Activated T-cell treated with anti-CD3 and anti-CD28 coated beads for 24 hours (primary cell): Measurements from ENCODE around the gene TMOD1.
"Not testable (repeated sequence)": the region's sequence is repeated elsewhere in the genome, so short reads cannot be mapped to it uniquely, and the experiment has no call there.

Source experiments
- DNase-seq: peaks from one replicate; pipeline ENCODE4 v3.0.0-alpha.2; 2020; ENCODE audit warnings: low read depth

Gene TMOD1

DNA sequence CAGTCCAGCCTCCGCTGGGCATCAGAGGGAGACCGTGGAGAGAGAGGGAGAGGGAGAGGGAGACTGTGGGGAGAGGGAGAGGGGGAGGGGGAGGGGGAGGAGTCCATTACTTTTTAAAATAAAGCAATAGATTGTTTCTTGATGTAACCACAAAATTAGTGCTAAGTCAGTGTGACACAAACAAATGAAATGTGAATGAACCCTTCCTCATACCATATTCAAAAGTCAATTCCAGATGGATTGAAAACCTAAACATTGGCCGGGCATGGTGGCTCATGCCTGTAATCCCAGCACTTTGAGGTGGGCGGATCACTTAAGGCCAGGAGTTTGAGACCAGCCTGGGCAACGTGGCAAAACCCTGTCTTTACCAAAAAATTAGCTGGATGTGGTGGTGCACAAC is 2.6 kb upstream of the TMOD1 start:
- not testable (repeated sequence) for DNase-seq

DNA sequence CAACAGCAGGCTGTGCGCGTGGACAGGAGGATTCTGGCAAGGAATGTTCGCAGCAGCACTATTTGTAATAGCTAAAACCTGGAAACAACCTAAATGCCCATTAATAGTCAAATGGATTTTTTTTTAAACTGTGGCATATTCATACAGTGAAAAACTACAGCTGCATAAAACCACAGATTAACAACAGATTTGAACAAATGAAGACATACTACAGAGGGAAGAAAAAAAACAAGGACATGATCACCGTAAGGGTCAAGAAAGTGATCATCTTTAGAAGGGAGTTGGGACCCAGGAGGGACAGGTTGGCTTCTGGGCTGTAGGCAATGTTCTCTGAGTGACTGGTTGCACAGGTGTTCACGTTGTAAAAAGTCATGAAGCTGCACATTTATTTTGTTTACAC is 1.2 kb upstream of the TMOD1 start:
- no peak for DNase-seq

DNA sequence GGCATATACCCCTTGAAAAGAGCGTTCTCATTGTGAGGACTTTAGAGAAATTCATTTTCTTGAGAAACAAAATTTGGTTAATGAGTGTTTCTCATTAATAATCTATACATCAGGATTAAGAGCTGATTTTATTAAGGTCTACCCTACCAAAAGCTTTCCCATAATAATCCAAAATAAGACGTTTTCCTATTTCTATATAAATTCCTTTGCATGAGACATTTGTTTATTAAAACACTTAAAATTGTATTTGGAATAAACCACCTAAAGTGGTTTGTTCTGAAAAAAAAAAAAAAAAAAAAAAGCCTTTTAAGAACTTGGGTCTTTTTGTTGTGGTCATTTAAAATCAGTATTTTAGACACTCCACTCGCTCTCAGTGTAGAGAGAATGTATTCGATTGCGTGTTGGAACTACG is 695 bp upstream of the TMOD1 start:
- no peak for DNase-seq

DNA sequence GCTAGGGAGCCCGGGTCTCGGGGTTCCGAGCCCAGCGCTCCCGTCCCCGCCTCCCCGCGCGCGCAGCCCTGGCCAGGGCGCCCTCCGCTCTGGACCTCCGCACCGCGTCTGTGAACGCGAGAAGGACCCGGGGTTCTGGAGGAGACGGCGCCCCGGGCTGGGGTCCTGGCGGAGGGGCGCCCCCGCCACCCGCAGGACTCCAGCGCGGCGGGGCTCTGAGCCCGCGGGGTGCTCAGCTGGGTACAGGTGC is 431 bp downstream of the TMOD1 start:
- DNase-seq = no peak

DNA sequence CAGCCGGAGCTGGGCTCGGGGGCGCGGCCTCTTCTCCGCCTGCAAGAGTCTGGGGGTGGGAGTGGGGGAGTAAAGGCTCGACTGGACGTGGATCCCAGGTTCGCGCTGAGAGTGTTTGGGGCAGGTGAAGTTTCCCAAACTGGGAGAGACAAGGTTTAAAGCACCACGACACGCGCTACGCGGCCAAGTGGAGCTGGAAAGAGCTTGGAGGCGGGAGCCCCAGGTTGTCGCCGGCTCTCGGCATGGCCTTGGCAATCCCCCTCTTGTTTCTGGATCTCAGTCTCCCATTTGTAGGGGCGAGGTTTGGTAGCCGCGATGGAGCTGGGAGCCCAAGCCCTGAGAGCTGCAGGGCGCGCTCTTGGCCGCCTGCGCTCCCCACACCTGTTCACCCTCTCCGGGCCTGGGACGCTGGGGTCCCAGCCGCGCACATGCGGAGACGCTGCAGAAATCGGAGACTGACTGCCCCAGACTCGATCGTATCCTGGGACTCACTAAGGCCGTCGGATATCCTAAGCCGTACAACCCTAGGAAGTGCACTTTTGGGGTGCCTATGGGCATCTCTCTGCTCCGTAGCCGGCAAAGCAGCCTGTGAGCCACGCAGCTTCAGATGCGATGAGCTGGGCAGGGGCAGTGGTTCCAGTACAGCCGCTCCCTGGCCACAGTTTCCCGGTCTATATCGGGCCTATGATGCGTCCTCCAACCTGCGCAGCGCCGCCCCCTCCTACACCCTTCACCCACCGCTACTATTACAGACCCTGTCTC is 937 bp downstream of the TMOD1 start:
- no peak for DNase-seq

DNA sequence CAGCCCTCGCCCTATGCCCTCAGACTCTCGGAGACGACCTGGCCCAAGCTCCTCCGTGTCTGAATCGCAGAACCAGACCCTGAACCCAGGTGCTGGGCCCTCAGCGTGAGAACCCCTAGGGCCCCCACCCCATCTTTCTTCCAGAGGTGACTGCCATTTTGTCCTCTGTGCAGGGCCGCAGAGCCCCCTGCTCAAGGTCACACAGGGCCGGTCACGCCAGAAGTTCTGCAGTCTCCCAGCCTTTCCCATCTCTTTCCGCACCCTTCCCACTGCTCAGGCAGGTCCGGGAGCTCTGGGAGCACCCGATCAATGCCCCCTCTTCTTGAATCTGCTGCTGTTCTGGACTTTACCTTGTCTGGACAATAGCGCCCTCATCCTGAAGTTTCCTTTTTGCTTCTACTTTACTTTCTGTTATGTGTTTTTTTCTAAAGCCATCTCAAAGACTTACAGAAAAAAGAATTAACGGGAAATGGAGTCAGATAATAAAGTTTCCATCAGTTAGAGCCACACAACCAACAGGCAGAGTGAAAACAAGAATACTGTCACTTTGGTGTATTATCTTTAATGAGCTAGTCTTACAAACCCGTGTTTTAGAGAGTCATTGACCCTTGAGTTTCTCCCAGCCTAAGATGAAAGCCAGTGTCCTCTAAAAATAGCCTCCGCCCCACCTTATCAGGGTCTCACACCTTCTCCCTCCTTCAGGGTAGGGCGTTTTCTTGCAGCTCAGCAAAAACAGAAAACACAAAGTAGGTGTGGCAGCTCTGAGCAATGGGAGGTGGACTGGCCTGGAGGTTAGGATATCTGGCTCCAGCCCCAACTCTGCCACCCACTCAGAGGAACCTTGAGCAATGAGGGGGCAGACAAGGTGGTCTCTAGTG is 1.8 kb downstream of the TMOD1 start:
- DNase-seq = no peak

DNA sequence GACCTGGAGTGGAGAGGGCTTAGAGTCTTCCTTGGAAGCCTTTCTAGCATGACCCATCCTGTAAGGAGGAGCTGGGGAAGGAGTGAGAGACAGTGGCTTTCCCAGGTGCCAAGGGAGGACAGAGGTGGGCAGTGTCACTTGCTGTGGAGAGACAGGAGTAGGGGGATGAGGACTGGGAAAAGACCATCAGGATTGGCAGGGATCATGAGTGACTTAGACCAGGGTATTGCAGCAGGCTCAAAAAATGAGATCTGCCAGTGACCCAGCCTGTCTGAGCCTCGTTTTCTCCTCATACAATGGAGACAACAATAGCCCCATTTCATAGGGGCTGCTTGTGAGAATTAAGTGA is 2.4 kb downstream of the TMOD1 start:
- no peak for DNase-seq

DNA sequence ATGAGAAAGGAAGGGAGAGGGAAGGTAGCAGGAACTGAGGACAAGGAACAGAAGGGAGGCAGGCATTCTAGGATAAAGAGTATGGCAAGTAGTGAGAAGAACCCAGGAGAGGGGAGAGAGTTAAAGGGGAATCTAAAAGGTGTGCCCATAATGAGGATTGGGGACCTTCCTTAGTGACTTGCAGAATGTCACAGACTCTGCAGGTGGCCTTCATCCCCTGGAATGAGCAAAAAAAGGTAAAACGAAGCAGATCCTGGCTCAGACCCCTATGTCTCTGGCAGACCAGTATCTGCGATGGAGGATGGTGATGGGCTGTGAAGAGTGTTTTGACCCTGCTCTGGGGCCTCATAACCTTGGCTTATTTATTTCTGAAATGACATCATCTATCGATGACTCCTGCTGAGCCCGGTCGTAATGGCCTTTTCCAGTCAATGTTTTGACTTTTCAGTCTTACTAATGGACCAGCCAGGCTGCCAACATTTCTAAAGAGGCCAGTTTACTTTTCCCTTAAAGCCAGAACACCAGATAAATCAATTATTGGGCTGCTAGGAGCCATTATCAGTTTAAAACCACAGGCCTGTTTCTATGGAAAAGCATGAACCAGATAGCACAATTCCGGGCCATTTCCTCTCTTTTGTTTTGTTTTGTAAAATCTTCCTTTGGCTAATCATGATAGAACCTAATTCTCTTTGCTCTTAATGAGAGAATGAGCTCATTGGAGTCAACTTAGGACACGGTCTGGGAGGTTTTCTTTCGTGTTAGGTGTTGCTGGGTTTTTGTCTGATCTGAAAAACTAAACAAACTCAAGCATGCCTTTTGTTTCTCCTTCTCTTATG is 3.1 kb downstream of the TMOD1 start:
- no peak for DNase-seq

DNA sequence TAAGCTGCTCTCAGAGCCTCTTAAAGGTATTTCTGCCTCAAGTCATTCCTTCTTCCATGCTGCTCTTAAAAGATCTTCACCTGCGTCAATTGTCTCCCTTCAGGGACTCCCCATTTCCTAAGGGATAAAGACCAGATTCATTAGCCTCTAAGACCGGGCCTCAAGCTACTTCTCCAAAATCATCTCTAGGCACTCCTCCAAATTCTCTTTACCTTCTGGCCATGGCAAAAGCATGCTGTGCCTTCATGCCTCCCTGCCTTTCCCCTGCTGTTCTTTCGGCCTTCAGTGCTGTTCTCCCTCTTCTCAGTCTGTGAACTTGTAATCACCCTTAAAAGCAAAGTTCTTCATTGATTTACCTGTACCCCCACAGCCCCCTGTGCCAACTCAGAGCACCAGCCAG is 4.4 kb downstream of the TMOD1 start:
- no peak for DNase-seq

DNA sequence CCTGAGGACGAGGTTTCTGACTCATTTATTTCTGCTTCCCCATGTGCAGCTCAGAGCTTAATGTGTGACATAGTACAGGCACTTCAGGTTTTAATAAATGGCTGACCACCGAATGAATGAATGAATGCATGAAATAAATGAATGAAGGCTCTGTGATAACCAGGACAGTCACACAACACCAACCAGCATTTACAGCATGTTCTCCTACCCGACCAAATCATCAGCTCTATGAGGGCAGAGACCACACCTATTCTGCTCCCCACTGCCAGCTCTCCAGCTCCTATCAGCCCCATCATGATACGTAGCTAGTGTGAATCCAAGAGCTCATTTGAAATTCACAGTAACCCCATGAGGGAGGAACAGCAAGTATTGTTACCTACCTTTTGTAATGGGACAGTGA is 4.8 kb downstream of the TMOD1 start:
- no peak for DNase-seq

DNA sequence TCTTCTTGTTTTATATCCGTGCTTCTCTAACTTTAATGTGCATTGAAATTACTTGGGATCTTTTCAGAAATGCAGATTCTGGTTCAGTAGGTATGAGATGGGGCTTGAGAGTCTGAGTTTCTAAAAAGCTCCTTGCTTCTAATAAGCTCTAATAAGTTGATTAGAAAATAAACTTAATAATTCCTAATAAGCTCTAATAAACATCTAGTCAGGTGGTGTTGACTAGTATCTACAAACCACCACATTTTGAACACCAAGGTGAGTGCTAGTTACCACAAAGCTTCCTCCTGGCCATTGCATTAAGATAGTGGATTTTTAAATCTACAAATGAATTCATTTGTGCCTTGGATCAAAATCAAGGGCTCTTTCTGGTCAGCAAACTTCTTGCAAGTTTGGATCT is 5.3 kb downstream of the TMOD1 start:
- DNase-seq = no peak

DNA sequence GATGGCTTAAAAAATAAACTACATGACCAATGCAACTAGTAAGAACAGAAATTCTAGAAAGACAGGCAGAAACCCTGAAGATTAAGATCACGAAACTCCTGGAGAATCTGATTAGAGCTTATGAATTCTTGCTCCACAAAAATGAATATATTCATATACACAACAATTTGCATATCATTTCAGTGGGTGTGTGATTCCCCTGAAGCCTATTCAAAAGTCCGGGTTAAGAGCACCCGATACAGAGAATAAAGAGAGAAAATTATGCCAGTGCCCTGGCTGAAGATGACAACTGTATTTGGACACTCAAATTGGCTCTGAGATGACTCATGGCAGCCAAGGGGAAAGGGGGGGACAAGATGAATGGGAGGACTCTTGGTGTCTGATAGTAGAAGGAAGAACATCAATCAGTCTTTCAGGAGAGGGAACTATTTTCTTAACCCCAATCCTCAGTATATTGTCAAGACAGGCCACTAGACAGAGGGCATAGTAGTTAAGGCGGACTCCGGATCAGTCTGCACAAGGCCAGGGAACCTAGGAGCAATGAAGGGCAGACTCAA is 6.0 kb downstream of the TMOD1 start:
- no peak for DNase-seq

DNA sequence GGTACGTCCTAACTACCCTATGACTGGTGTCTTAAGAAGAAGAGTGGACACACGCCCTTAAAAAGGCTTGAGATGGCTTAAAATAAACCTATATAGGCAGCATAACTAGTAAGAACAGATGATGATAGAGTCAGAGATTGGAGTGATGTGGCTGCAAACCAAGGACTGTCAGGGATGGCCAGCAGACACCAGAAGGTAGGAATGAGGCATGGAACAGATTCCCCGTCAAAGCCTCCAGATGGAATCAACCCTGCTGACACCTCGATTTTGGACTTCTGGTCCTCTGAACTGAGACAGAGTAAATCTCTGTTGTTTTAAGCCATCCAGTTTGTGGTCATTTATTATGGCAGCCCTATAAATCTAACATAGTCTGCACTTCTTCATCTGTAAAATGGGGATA is 7.4 kb downstream of the TMOD1 start:
- no peak for DNase-seq

DNA sequence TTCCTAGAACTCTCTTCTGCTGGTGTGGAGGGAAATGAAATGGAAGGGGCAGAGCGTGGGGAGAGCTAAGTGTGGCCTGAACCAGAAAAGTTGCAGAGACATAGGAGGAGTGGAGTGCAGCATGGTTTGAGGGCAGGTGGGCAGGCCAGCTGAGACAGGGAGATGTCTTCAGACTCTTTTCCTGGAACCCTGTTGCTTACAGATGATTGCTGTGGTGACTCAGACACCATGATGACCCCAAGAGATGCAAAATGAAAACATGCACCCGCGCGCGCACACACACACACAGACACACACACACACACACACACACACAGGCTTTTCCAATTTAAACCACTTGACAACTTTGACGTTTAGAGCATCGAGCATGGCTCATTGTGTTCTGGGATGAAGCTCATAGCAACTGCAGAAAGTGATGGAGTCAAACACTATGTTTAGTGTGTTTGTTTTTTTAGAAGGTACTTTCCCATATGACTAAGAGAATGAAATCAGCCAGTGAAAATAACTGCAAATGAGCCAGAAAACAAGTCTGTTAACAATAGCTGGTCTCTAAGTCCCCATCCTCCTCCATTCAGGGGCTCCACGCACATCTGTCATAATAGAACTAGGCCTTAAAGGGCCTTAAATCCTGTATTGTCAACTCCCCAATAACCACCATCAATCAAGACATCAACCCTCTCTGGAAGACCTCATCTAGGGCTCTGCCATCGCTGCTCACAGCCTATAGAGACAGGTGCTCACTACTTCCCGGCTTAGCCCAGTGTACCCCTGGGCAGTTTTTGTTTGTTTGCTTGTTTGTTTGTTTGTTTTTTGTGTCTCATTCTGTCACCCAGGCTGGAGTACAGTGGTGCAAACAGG is 9.6 kb downstream of the TMOD1 start:
- no peak for DNase-seq

DNA sequence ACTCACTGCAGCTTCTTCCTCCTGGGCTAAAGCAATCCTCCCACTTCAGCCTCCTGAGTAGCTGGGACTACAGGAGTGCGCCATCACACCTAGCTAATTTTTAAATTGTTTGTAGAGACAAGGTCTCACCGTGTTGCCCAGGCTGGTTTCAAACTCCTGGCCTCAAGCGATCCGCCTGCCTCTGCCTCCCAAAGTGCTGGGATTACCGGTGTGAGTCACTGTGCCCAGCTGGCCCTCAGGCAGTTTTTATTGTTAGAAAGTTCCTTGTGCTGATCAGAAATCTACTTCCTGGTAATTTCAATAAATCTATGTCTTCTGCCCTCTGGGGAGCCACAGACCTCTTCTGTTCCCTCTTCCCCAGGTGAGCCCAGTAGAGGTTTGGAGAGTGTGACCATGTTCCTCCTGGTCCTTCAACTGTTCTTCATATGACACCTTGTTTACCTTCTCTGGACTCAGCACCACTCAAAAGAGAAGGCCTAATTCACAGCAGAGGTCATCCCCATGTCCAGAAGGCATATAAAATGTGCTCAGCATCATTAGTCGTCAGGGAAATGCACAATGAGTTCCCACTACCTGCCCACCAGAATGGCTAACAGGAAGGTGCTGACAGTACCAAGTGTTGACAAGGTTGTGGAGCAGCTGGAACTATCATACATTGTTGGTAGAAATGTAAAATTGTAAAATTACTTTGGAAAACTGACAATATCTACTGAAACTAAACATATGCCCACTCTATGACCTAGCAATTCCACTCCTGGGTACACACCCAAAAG is 10.4 kb downstream of the TMOD1 start:
- no peak for DNase-seq

DNA sequence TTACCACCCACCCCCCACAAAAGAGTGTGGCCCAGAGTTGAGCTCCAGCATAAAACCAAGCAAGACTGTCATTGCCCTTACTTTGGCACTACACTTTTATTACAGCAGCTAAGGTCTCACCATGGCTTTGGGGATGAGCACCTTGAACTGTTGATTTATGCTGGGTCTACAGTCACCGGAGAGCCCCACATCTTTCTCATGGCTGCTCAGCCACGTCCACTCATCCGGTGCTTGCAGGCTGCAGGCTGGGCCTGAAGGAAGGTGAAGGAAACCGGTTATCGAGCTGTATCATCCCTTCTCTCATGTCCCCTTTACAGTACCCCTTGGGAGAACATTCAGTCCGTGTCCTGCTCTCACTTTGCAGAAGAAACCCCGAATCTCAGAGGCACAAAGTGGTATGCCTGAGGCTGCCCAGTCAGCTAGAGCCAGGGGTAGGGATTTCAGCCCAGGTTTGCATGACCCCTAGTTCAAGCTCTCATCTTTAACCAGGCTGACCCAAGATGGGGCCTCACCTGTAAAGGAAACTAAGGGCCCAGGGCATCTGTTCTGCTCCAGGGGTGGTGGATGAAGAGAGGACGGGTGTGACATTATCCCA is 11.6 kb downstream of the TMOD1 start:
- no peak for DNase-seq

DNA sequence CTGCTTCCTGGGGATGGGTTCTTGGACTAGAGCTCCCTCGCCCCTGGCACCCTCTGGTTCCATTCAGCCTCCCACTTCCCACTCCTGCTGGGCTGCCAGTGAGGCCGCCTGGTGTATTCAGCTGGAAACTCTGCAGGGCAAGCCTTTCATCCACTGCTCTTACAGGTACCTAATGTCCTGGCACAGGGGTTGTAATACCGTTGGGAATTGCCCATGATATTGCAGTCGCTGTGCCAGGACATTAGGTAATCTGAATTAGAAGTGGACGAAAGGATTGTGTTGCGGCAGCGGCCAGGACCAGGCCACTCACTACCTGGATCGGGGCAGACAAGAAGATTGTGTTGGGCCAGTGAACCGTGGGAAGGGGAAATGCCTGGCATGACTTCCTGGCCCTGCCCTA is 13.1 kb downstream of the TMOD1 start:
- DNase-seq = no peak

DNA sequence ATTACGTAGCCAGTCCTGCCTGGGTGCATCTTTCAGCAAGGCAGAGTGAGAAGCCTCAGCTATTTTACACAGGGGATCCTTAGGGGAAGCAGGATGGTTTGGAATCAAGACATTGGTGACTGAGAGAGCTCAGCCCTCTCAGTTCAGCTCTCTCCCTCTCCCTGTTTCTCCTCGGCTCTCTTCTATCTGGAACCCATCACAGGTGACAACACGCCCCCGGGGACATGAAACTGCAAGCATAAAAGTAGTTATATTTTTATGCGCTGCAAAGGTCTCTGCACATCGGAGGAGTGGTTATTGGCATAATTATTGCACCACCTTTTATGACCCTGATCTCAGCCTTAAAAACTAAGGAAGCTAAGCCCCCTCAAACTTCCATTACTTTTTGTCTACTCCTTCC is 14.2 kb downstream of the TMOD1 start:
- no peak for DNase-seq

DNA sequence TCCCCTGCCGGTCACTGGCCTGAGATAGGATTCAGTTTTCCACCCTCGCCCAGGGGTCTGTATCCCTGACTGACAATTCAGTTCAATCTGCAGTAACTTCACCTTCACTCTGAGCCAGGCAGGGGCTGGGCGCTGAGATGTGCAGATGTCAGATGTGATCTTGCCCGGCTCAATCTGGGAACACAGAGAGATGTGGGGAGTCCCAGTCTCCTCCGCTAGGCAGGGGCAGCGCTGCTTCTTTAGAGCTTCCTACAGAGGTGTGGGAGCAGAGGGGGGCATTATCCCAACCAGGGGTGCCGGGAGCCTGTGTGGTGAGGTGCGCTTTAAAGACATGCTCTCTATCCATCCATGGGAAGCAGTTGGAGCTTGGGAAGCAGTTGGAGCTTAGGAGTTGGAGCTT is 14.6 kb downstream of the TMOD1 start:
- no peak for DNase-seq

DNA sequence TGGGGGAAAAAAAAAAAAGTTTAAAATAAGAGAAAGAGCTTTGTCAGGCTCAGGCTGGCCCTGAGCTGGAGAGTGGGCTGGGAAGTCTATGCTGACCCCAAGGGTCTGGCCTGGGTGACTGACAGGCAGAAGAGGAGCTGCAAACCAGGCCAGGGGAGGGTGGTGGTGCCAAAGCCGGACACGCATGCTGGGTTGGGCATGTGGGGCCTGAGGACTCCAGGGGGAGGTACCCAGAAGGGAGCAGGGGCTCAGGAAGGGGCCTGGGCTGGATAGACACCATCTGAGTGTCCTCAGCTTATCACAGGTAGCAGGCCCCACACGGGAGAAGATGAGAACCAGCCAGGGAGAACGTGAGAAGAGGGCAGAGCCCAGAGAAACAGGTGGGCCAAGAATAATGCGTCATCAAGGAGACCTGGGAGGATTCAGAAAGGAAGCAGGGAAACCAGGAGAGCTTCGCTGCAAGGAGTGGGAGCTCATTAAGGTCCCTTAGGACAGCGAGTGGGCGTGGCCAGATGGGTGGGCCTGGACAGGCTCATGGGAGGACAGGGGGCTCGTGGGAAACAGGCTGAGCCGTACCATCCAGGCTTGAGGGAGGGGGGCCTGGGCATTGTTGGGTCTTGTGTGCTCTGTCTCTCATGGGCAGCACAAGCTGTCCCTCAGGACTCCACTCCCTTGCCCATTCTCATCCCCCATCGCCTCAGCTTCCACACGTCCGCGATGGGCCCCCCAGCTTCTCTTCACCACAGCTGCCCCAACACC is 16.0 kb downstream of the TMOD1 start:
- DNase-seq = no peak
